ENCODE data around the gene KCTD12. TPM values are rescaled to one million over a fixed set of nuclear protein-coding genes. Genes with fewer than 3 reads are reported as not detected.

The KCTD12 gene
- total RNA-seq, 5 donors from 2014 or later (not counting 1 experiment from before 2014, with no cell fraction given): 3.8 to 8.7 (median 6.2) TPM

DNA sequence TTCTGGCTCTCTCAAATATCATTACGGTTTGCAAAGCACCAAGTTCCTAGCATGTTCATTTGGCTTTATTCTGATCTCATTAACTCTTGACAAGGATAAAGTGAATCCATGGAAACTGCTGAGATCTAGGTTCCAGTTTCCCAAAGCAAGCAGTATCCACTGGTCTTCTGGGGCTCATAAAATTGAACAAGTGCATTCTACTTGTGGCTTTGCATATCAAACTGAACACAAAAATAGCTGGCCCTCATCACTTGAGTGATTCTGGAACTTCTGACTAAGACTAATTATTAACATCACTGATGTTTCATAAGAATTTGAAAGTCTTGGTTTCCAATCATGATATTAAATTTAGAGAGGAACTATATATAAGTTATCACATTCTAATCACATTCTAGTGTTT lies 6.3 kb upstream of the KCTD12 start:
- Mint-ChIP-seq H3K4me1 (peaks cover 14 to 15% (median 14%) of the 10 kb centered on the region in 3 donors), H3K4me3 (no peak overlapping the region), H3K27ac (no peak overlapping the region), H3K36me3 (no peaks in the 10 kb centered on the region), H3K27me3 (peaks cover 5 to 18% of the 10 kb centered on the region in 2 donors), H3K9me3 (no peaks in the 10 kb centered on the region)
- DNase-seq (no peak), ATAC-seq (replicated peaks in 1 of 4) (no peak)
- H3K9me3 ChIP-seq: no peaks in the 10 kb centered on the region
- no peaks in the 10 kb centered on the region for H3K36me3 ChIP-seq (ENCODE audit: control insufficient read depth in 2 of 2, extremely low read depth in 1 of 2, insufficient read depth in 1 of 2, low read length in 1 of 2)
- WGBS (ENCODE audit: insufficient coverage): no CpG with 5 or more reads among the region's 1 CpG
- H3K4me1 ChIP-seq (ENCODE audit: control insufficient read depth in 1 of 2, extremely low read depth in 1 of 2, insufficient read depth in 2 of 2, low read length in 2 of 2): peaks cover 4 to 6% of the 10 kb centered on the region in 2 experiments
- ChIA-PET CTCF (no interaction called here), POLR2A (no interaction called here)
- no peak overlapping the region for H3K27ac ChIP-seq (ENCODE audit: low read length)
- H3K27me3 ChIP-seq (replicated peaks in 1 of 2; ENCODE audit: control insufficient read depth in 2 of 2, extremely low read depth in 1 of 2, insufficient read depth in 2 of 2, low read length in 1 of 2): peaks cover 0 to 4% of the 10 kb centered on the region in 2 experiments
- no peak overlapping the region for H3K4me3 ChIP-seq (ENCODE audit: control insufficient read depth in 1 of 2, extremely low read depth in 1 of 2, low read length in 1 of 2)

DNA sequence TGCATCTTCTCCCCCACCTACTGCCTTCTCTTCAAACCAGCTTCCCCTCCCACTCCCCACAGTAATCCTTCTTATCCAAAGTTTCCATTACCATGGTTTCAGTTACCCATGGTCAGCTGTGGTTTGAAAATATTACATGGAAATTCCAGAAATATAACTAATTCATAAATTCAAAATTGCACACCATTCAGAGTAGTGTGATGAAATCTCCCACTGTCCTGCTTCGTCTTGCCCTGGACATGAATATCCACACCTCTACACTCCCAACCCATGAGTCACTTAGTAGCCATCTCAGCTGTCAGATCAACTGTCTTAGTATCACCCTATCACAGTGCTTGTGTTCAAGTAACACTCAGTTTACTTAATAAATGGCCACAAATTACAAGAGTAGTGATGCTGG lies 3.8 kb upstream of the KCTD12 start:
- Histone ChIP-seq H3K27me3 (replicated peaks in 1 of 2; ENCODE audit: control insufficient read depth in 2 of 2, extremely low read depth in 1 of 2, insufficient read depth in 2 of 2, low read length in 1 of 2) (peaks cover 0 to 17% of the 10 kb centered on the region in 2 experiments), H3K4me3 (ENCODE audit: control insufficient read depth in 1 of 2, extremely low read depth in 1 of 2, low read length in 1 of 2) (no peak overlapping the region), H3K27ac (ENCODE audit: low read length) (no peak overlapping the region), H3K4me1 (ENCODE audit: control insufficient read depth in 1 of 2, extremely low read depth in 1 of 2, insufficient read depth in 2 of 2, low read length in 2 of 2) (peaks cover 8 to 18% of the 10 kb centered on the region in 2 experiments), H3K9me3 (no peaks in the 10 kb centered on the region), H3K36me3 (ENCODE audit: control insufficient read depth in 2 of 2, extremely low read depth in 1 of 2, insufficient read depth in 1 of 2, low read length in 1 of 2) (no peaks in the 10 kb centered on the region)
- Mint-ChIP-seq H3K36me3 (no peaks in the 10 kb centered on the region), H3K4me1 (peaks cover 19 to 24% (median 20%) of the 10 kb centered on the region in 3 donors), H3K27me3 (peaks cover 5 to 19% of the 10 kb centered on the region in 2 donors), H3K27ac (no peak overlapping the region), H3K4me3 (no peak overlapping the region), H3K9me3 (no peaks in the 10 kb centered on the region)
- WGBS (ENCODE audit: insufficient coverage): 92% methylated on average over 1 of the region's 1 CpG
- CTCF ChIA-PET: no interaction called here
- ATAC-seq (replicated peaks in 1 of 4): no peak
- POLR2A ChIA-PET: no interaction called here
- DNase-seq: no peak

DNA sequence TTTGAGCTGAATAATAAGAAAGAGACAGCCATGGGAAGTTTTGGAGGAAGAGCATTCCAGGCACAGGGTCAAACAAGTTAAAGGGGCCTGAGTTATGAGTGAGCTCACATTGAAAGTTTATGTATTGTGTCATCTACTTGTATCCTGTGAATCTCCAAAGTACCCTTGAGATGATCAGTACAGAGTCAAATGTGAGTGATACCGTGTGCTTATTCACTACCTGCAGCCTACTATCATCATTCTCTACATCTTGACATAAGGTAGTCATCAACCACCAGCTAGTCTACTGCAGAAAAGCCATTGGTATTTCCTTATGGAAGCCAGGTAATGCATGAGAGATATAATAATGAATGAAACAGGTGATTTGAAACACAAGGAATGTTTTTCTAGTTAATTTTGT lies 3.0 kb upstream of the KCTD12 start:
- Mint-ChIP-seq H3K27me3 (peaks cover 5 to 19% of the 10 kb centered on the region in 2 donors), H3K4me1 (peaks cover 19 to 23% (median 20%) of the 10 kb centered on the region in 3 donors), H3K9me3 (no peaks in the 10 kb centered on the region), H3K36me3 (no peaks in the 10 kb centered on the region), H3K27ac (no peak overlapping the region), H3K4me3 (no peak overlapping the region)
- ChIA-PET POLR2A (no interaction called here), CTCF (interaction anchor here in 1 of 2 donors (0.8 kb wide), 1 partner anchor 14 kb away, joined by 4 read pairs; no protein-coding TSS in a partner anchor)
- Histone ChIP-seq H3K27ac (ENCODE audit: low read length) (no peak overlapping the region), H3K27me3 (replicated peaks in 1 of 2; ENCODE audit: control insufficient read depth in 2 of 2, extremely low read depth in 1 of 2, insufficient read depth in 2 of 2, low read length in 1 of 2) (peaks cover 0 to 22% of the 10 kb centered on the region in 2 experiments), H3K4me1 (ENCODE audit: control insufficient read depth in 1 of 2, extremely low read depth in 1 of 2, insufficient read depth in 2 of 2, low read length in 2 of 2) (peaks cover 11 to 22% of the 10 kb centered on the region in 2 experiments), H3K9me3 (no peaks in the 10 kb centered on the region), H3K36me3 (ENCODE audit: control insufficient read depth in 2 of 2, extremely low read depth in 1 of 2, insufficient read depth in 1 of 2, low read length in 1 of 2) (no peaks in the 10 kb centered on the region), H3K4me3 (ENCODE audit: control insufficient read depth in 1 of 2, extremely low read depth in 1 of 2, low read length in 1 of 2) (no peak overlapping the region)
- DNase-seq (no peak), ATAC-seq (replicated peaks in 1 of 4) (no peak)
- no CpG with 5 or more reads among the region's 1 CpG for WGBS (ENCODE audit: insufficient coverage)

DNA sequence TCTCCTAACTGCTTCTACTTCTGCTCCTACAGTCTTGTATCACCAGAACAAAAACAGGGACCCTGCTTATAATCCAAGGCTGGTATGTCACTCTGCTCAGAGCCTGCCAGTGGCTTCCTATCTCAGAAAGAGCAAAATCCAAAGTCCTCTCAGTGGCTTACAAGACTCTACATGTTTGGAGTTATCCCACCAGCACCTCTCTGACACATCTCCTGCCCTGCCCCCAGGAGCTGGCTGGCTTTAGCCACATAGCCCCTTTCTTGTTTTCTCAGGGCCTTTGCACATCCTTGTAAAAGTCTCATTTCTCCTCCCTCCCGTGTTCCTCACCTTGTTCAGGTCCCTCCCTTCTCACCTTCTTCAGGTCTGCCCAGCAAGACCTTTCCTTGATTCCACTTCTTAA lies 2.2 kb upstream of the KCTD12 start:
- no peak for DNase-seq
- peaks cover 5 to 19% of the 10 kb centered on the region in 2 donors for H3K27me3 Mint-ChIP-seq
- Histone ChIP-seq H3K9me3 (no peaks in the 10 kb centered on the region), H3K27me3 (replicated peaks in 1 of 2; ENCODE audit: control insufficient read depth in 2 of 2, extremely low read depth in 1 of 2, insufficient read depth in 2 of 2, low read length in 1 of 2) (peaks cover 0 to 25% of the 10 kb centered on the region in 2 experiments), H3K27ac (ENCODE audit: low read length) (no peak overlapping the region), H3K4me1 (ENCODE audit: control insufficient read depth in 1 of 2, extremely low read depth in 1 of 2, insufficient read depth in 2 of 2, low read length in 2 of 2) (peaks cover 8 to 25% of the 10 kb centered on the region in 2 experiments), H3K36me3 (ENCODE audit: control insufficient read depth in 2 of 2, extremely low read depth in 1 of 2, insufficient read depth in 1 of 2, low read length in 1 of 2) (no peaks in the 10 kb centered on the region), H3K4me3 (ENCODE audit: control insufficient read depth in 1 of 2, extremely low read depth in 1 of 2, low read length in 1 of 2) (no peak overlapping the region)
- peak overlapping the region in 2 of 3 donors; percentile 78 to 81 for H3K4me3 Mint-ChIP-seq
- H3K36me3 Mint-ChIP-seq: no peaks in the 10 kb centered on the region
- 83% methylated on average over 1 of the region's 1 CpG for WGBS (ENCODE audit: insufficient coverage)
- ChIA-PET POLR2A (no interaction called here), CTCF (no interaction called here)
- H3K9me3 Mint-ChIP-seq: no peaks in the 10 kb centered on the region
- peaks cover 21 to 24% (median 23%) of the 10 kb centered on the region in 3 donors for H3K4me1 Mint-ChIP-seq
- H3K27ac Mint-ChIP-seq: peak overlapping the region; percentile 1 to 36
- ATAC-seq (replicated peaks in 1 of 4): no peak

DNA sequence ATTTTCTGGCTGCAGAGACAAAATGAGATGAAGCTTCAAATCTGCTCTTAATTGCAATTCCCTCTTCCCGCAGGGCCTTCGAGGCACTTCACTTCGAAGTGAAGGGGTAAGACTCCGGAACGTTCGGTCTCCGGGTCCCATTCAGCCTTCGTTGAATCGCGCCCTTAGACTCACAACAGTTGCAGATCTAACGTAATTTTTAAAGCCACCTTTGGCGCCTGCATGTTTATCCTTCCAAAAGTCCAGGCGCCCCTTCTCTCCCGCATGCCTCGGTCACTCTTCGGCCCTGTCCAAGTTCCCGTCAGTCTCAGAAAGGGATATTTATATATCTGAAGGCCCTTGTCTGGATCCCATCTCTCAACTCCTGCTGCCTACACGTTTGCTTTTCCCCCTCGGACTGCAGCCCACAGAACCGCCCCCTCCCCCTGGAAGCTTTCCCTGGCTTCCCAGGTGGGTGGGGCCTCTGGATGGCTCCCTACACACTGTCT lies 915 bp upstream of the KCTD12 start:
- DNase-seq: no peak
- H3K27me3 Mint-ChIP-seq: peaks cover 5 to 19% of the 10 kb centered on the region in 2 donors

DNA sequence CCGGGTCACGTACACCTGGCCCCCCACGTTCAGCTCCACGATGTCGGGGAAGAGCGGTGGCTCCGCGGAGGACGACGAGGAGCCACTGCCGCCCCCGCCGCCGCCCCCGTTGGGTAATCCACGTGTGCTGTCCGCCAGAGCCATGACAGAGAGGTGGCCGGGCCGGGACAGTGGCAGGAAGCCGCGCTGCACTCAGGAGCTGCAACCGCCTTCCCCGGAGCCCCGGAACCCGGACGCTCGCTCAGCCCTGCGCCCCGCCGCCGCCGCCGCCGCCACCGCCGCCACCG lies 257 bp downstream of the KCTD12 start:
- peak in 1 of 4 experiments; percentile 42 for ATAC-seq (replicated peaks in 1 of 4)

More for the DNA sequence above, 915 bp upstream of the KCTD12 start:
- 71% methylated on average over 12 of the region's 20 CpGs for WGBS (ENCODE audit: insufficient coverage)
- POLR2A ChIA-PET: interaction anchor here in 1 of 2 donors (0.5 kb wide), 1 partner anchor 138 kb away, joined by 6 read pairs; no protein-coding TSS in a partner anchor
- peaks cover 11 to 25% of the 10 kb centered on the region in 2 experiments for H3K4me1 ChIP-seq (ENCODE audit: control insufficient read depth in 1 of 2, extremely low read depth in 1 of 2, insufficient read depth in 2 of 2, low read length in 2 of 2)
- H3K36me3 ChIP-seq (ENCODE audit: control insufficient read depth in 2 of 2, extremely low read depth in 1 of 2, insufficient read depth in 1 of 2, low read length in 1 of 2): no peaks in the 10 kb centered on the region
- H3K27me3 ChIP-seq (replicated peaks in 1 of 2; ENCODE audit: control insufficient read depth in 2 of 2, extremely low read depth in 1 of 2, insufficient read depth in 2 of 2, low read length in 1 of 2): peaks cover 0 to 25% of the 10 kb centered on the region in 2 experiments
- H3K4me3 Mint-ChIP-seq: peak overlapping the region; percentile 78 to 81 (median 81)
- no peak for ATAC-seq (replicated peaks in 1 of 4)
- no peaks in the 10 kb centered on the region for H3K9me3 Mint-ChIP-seq
- H3K4me3 ChIP-seq (ENCODE audit: control insufficient read depth in 1 of 2, extremely low read depth in 1 of 2, low read length in 1 of 2): peak overlapping the region; percentile 56 to 62
- CTCF ChIA-PET: interaction anchor here (0.5 to 3.0 kb wide), 3 partner anchors 17 to 331 kb away, joined by 5 to 10 read pairs (median 6); no protein-coding TSS in a partner anchor
- no peak overlapping the region for H3K27ac ChIP-seq (ENCODE audit: low read length)
- no peaks in the 10 kb centered on the region for H3K9me3 ChIP-seq
- H3K27ac Mint-ChIP-seq: peak overlapping the region in 1 of 2 donors; percentile 17
- no peaks in the 10 kb centered on the region for H3K36me3 Mint-ChIP-seq
- peaks cover 26 to 32% (median 31%) of the 10 kb centered on the region in 3 donors for H3K4me1 Mint-ChIP-seq

More for the DNA sequence above, 257 bp downstream of the KCTD12 start:
- ChIA-PET CTCF (interaction anchor here (0.6 to 3.0 kb wide), 10 partner anchors 9 to 1400 kb away, joined by 3 to 10 read pairs (median 4); no protein-coding TSS in a partner anchor), POLR2A (no interaction called here)
- Histone ChIP-seq H3K9me3 (no peaks in the 10 kb centered on the region), H3K36me3 (ENCODE audit: control insufficient read depth in 2 of 2, extremely low read depth in 1 of 2, insufficient read depth in 1 of 2, low read length in 1 of 2) (no peaks in the 10 kb centered on the region), H3K27me3 (replicated peaks in 1 of 2; ENCODE audit: control insufficient read depth in 2 of 2, extremely low read depth in 1 of 2, insufficient read depth in 2 of 2, low read length in 1 of 2) (peaks cover 0 to 25% of the 10 kb centered on the region in 2 experiments), H3K27ac (ENCODE audit: low read length) (no peak overlapping the region), H3K4me3 (ENCODE audit: control insufficient read depth in 1 of 2, extremely low read depth in 1 of 2, low read length in 1 of 2) (peak overlapping the region; percentile 56 to 88), H3K4me1 (ENCODE audit: control insufficient read depth in 1 of 2, extremely low read depth in 1 of 2, insufficient read depth in 2 of 2, low read length in 2 of 2) (peaks cover 11 to 25% of the 10 kb centered on the region in 2 experiments)
- DNase-seq: peak in 3 of 35 experiments; percentile 19 to 46 (median 28)
- WGBS (ENCODE audit: insufficient coverage): 1% methylated on average over 37 of the region's 37 CpGs
- Mint-ChIP-seq H3K36me3 (no peaks in the 10 kb centered on the region), H3K27me3 (peaks cover 5 to 19% of the 10 kb centered on the region in 2 donors), H3K4me1 (peaks cover 30 to 34% (median 33%) of the 10 kb centered on the region in 3 donors), H3K27ac (no peak overlapping the region), H3K9me3 (no peaks in the 10 kb centered on the region), H3K4me3 (peak overlapping the region; percentile 69 to 78 (median 76))

Measured in T-cell (primary cell).